Measurements from ENCODE around the gene SLC15A4. TPM values are rescaled to one million over a fixed set of nuclear protein-coding genes. Genes with fewer than 3 reads are reported as not detected.

SLC15A4 gene
- total and polyA plus RNA-seq, 2 of the 4 experiments (the other 2 are of a cell fraction): 15.4 to 21.9 TPM

DNA sequence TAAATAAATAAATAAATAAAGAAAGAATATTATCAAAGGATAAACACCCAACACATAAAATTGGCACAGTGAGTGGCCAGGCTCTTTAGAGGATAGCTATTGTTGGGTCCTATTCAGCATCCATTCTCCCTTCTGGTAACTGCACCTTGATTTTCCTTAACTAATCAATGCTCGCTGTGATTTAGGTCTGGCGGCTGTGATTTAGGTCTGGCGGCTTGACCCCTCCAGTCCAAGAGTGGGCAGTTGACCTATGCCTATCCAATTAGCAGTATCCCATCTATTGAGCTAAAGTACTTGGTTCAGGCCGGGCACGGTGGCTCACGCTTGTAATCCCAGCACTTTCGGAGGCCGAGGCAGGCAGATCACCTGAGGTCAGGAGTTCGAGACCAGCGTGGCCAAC, 9.7 kb upstream of the SLC15A4 start:
- Histone ChIP-seq H3K79me1 (ENCODE audit: low read depth in 1 of 2, low read length in 2 of 2) (no peaks in the 10 kb centered on the region), H3K4ac (ENCODE audit: low read depth, low read length) (no peak overlapping the region), H3K18ac (ENCODE audit: low read depth, low read length) (no peak overlapping the region), H2AK5ac (ENCODE audit: low read depth, low read length) (no peak overlapping the region), H2BK20ac (ENCODE audit: low read depth, low read length) (no peak overlapping the region), H4K5ac (ENCODE audit: low read depth, low read length) (no peak overlapping the region), H4K91ac (ENCODE audit: insufficient read depth, low read depth, low read length) (no peak overlapping the region), H3K36me3 (ENCODE audit: control insufficient read depth, insufficient read depth, low read length) (no peaks in the 10 kb centered on the region), H3K4me1 (ENCODE audit: control insufficient read depth, insufficient read depth, low read length) (no peaks in the 10 kb centered on the region), H2AFZ (replicated peaks; ENCODE audit: low read length, poor library complexity) (no peak overlapping the region), H3K23ac (ENCODE audit: low read depth, low read length) (no peak overlapping the region), H2AK9ac (replicated peaks; ENCODE audit: low read depth, low read length, poor library complexity) (no peak overlapping the region), H3K27ac (ENCODE audit: insufficient read depth, low read length) (no peak overlapping the region), H3K9ac (ENCODE audit: low read depth, low read length) (no peak overlapping the region), H2BK120ac (ENCODE audit: low read depth, low read length) (no peak overlapping the region), H3K14ac (replicated peaks; ENCODE audit: low read depth, low read length) (no peak overlapping the region), H2BK5ac (ENCODE audit: low read depth, low read length, poor library complexity, severe bottlenecking) (no peak overlapping the region), H3K9me1 (ENCODE audit: insufficient read depth, low read length) (no peaks in the 10 kb centered on the region), H2BK15ac (ENCODE audit: low read depth, low read length) (no peak overlapping the region), H4K8ac (ENCODE audit: low read depth in 2 of 2, low read length in 2 of 2) (no peak overlapping the region), H3K4me2 (ENCODE audit: low read depth, low read length) (no peak overlapping the region), H3K9me3 (ENCODE audit: control insufficient read depth, insufficient read depth, low read length) (0 out of 2 replicates have a peak, but pooled peaks cover 2% of the 10 kb centered on the region), H3K27me3 (ENCODE audit: control insufficient read depth, insufficient read depth, low read length) (no peaks in the 10 kb centered on the region), H3K4me3 (ENCODE audit: insufficient read depth, low read depth, low read length) (no peak overlapping the region), H3K56ac (ENCODE audit: extremely low read depth, insufficient read depth, low read length) (no peak overlapping the region), H4K20me1 (ENCODE audit: insufficient read depth, low read length) (no peaks in the 10 kb centered on the region)
- ChIA-PET POLR2A (ENCODE audit: unreplicated experiment) (no interaction called here), CTCF (no interaction called here)
- dilution Hi-C loops (cut with HindIII; ENCODE audit: low sequenced_read_pairs, unreplicated experiment): no loop called here
- ATAC-seq (ENCODE audit: low read depth): no peak
- in situ Hi-C loops (cut with MboI; ENCODE audit: low sequenced_read_pairs): no loop called here
- intact Hi-C loops (cut with micrococcal nuclease): no loop called here
- DNase-seq: no peak
- no TSS peak for BruUV-seq (replicated peaks)
- TF ChIP-seq MAZ (IDR thresholded peaks at IDR 0.05; ENCODE audit: borderline replicate concordance, low read depth, low read length) (no peak), RFX5 (IDR thresholded peaks at IDR 0.05; ENCODE audit: low read depth, low read length) (no peak), POLR2A (IDR thresholded peaks at IDR 0.05; ENCODE audit: low read depth, low read length) (no peak), FOS (IDR thresholded peaks at IDR 0.05; ENCODE audit: low read depth, low read length) (no peak), BHLHE40 (IDR thresholded peaks at IDR 0.05; ENCODE audit: low read depth, low read length) (no peak), RCOR1 (IDR thresholded peaks at IDR 0.05; ENCODE audit: insufficient replicate concordance, low read length) (no peak), SMC3 (IDR thresholded peaks at IDR 0.05; ENCODE audit: low read depth, low read length) (no peak)
- TF ChIP-seq, protein P1, sequence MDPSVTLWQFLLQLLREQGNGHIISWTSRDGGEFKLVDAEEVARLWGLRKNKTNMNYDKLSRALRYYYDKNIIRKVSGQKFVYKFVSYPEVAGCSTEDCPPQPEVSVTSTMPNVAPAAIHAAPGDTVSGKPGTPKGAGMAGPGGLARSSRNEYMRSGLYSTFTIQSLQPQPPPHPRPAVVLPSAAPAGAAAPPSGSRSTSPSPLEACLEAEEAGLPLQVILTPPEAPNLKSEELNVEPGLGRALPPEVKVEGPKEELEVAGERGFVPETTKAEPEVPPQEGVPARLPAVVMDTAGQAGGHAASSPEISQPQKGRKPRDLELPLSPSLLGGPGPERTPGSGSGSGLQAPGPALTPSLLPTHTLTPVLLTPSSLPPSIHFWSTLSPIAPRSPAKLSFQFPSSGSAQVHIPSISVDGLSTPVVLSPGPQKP (IDR thresholded peaks at IDR 0.05; ENCODE audit: borderline replicate concordance, low read depth, low read length): no peak
- 94% methylated on average over 7 of the region's 10 CpGs; no CpG with 5 or more reads in 1 of the 2 experiments for WGBS, 2 experiments (ENCODE audit: extremely low coverage in 2 of 2, insufficient read length in 1 of 2)

All from IMR-90 (cell line).